Smooth muscle cell (in vitro differentiated cells): ENCODE results near the gene TULP4. TPM values are rescaled to one million over a fixed set of nuclear protein-coding genes. Genes with fewer than 3 reads are reported as not detected.
"Not testable (repeated sequence)": the region's sequence is repeated elsewhere in the genome, so short reads cannot be mapped to it uniquely, and the experiment has no call there.

Source experiments
- DNase-seq: peaks from one replicate; lab custom pipeline; 2025; ENCODE audit not compliant: unreplicated experiment; lab: John Stamatoyannopoulos, UW
- H2AFZ ChIP-seq: fragments of 200-600 bp; sonication (generic); 2 replicates; pipeline ENCODE4 v1.6.0; 2016; ENCODE audit warnings: antibody characterized with exemption, low read depth, mild to moderate bottlenecking
- H3F3A ChIP-seq: fragments of 200-600 bp; sonication (generic); 2 replicates; pipeline ENCODE4 v1.6.0; 2017; ENCODE audit warnings: antibody characterized with exemption, low read depth
- H3K27ac ChIP-seq: fragments of 200-600 bp; sonication (generic); 2 replicates; pipeline ENCODE4 v1.5.1; 2016; ENCODE audit warnings: low read depth, mild to moderate bottlenecking
- H3K27me3 ChIP-seq: fragments of 200-600 bp; sonication (generic); 2 replicates; pipeline ENCODE4 v1.6.1; 2016; ENCODE audit warnings: low read depth, mild to moderate bottlenecking
- H3K36me3 ChIP-seq: fragments of 200-600 bp; sonication (generic); 2 replicates; pipeline ENCODE4 v1.5.1; 2016; ENCODE audit warnings: low read depth
- H3K4me1 ChIP-seq: fragments of 200-600 bp; sonication (generic); 2 replicates; pipeline ENCODE4 v1.5.1; 2016; ENCODE audit warnings: low read depth
- H3K4me2 ChIP-seq: fragments of 200-600 bp; sonication (generic); 2 replicates; pipeline ENCODE4 v1.6.0; 2016; ENCODE audit warnings: mild to moderate bottlenecking
- H3K4me3 ChIP-seq: fragments of 200-600 bp; sonication (generic); 2 replicates; pipeline ENCODE4 v1.5.1; 2016; ENCODE audit warnings: mild to moderate bottlenecking
- H3K79me2 ChIP-seq: fragments of 200-600 bp; sonication (generic); 2 replicates; pipeline ENCODE4 v1.6.0; 2016; ENCODE audit warnings: low read depth, mild to moderate bottlenecking
- H3K9ac ChIP-seq: fragments of 200-600 bp; sonication (generic); 2 replicates; pipeline ENCODE4 v1.6.0; 2016; ENCODE audit warnings: low read depth
- H3K9me3 ChIP-seq: fragments of 200-600 bp; sonication (generic); replicated peaks from 2 replicates; pipeline ENCODE4 v1.5.1; 2016; ENCODE audit warnings: low read depth
- H4K20me1 ChIP-seq: fragments of 200-600 bp; sonication (generic); 2 replicates; pipeline ENCODE4 v1.6.0; 2016; ENCODE audit warnings: low read depth
- CTCF ChIP-seq: fragments of 200-600 bp; sonication (generic); IDR thresholded peaks from 2 replicates; pipeline ENCODE4 v1.5.1; 2017; ENCODE audit warnings: borderline replicate concordance, mild to moderate bottlenecking, antibody characterized with exemption; ENCODE audit not compliant: insufficient read depth, poor library complexity, severe bottlenecking
- WGBS: methylation state at CpG from one replicate; pipeline ENCODE4 v1.1.7; 2016; ENCODE audit warnings: low lambda C conversion rate; 5-methylcytosine and 5-hydroxymethylcytosine counted together
- polyA plus RNA-seq: library from polyadenylated mRNA; unstranded; fragments of >200 nt; fragmentation: Nextera tagmentation; extraction: Ambion mirVana; gene quantifications from 2 replicates; pipeline ENCODE4 v1.2.1, GENCODE V29; 2016
- total RNA-seq: library from RNA; depleted of rRNA; stranded (reverse); fragments of >200 nt; gene quantifications from 2 replicates; pipeline ENCODE4 v1.2.3, GENCODE V29; 2014

The TULP4 gene
- total and polyA plus RNA-seq, 2 experiments from 2014 or later, result 16.1 to 85.0 TPM

- WGBS, result 97% methylated on average over 2 of the region's 2 CpGs
- Histone ChIP-seq H4K20me1 (no peaks in the 10 kb centered on the region), H3K79me2 (peaks cover 35% of the 10 kb centered on the region), H3F3A (no peaks in the 10 kb centered on the region), H2AFZ (no peak overlapping the region), H3K4me3 (no peak overlapping the region), H3K4me1 (no peaks in the 10 kb centered on the region), H3K4me2 (no peak overlapping the region), H3K36me3 (no peaks in the 10 kb centered on the region), H3K9ac (no peak overlapping the region), H3K9me3 (no peaks in the 10 kb centered on the region), H3K27ac (no peak overlapping the region), H3K27me3 (no peaks in the 10 kb centered on the region)
- no peak for DNase-seq
- no peak for TF ChIP-seq CTCF
Observed at GRCh38 chr6:158347335-158347734, 35.1 kb downstream of the TULP4 start.

GRCh38 chr6:158348737-158349504, 36.7 kb downstream of the TULP4 start:
- 95% methylated on average over 39 of the region's 47 CpGs for WGBS
- H3K4me1 ChIP-seq, H4K20me1 ChIP-seq, H3K36me3 ChIP-seq, H2AFZ ChIP-seq, H3K9ac ChIP-seq, H3K4me2 ChIP-seq, H3K27me3 ChIP-seq, DNase-seq, H3K27ac ChIP-seq, H3F3A ChIP-seq, H3K4me3 ChIP-seq, H3K9me3 ChIP-seq: not testable (repeated sequence)
- H3K79me2 ChIP-seq, result peaks cover 43% of the 10 kb centered on the region

GRCh38 chr6:158349505-158350275, 37.4 kb downstream of the TULP4 start:
- H3K9ac ChIP-seq, H3K27ac ChIP-seq, H3F3A ChIP-seq, H3K36me3 ChIP-seq, H3K4me3 ChIP-seq, H3K4me2 ChIP-seq, H3K27me3 ChIP-seq, DNase-seq, H3K4me1 ChIP-seq, H2AFZ ChIP-seq, H3K9me3 ChIP-seq: not testable (repeated sequence)
- Histone ChIP-seq H3K79me2 (peaks cover 50% of the 10 kb centered on the region), H4K20me1 (peaks cover 13% of the 10 kb centered on the region)
- 97% methylated on average over 35 of the region's 54 CpGs for WGBS

- H3K36me3 ChIP-seq, H3K4me1 ChIP-seq, DNase-seq, H2AFZ ChIP-seq, H3K4me3 ChIP-seq, H3K27me3 ChIP-seq, H3K9me3 ChIP-seq, H3K27ac ChIP-seq, H3K4me2 ChIP-seq, H3K9ac ChIP-seq, H3F3A ChIP-seq: not testable (repeated sequence)
- peaks cover 24% of the 10 kb centered on the region for H4K20me1 ChIP-seq
- H3K79me2 ChIP-seq, result peaks cover 54% of the 10 kb centered on the region
- WGBS, result 92% methylated on average over 7 of the region's 7 CpGs
Observed at GRCh38 chr6:158350731-158351130, 38.5 kb downstream of the TULP4 start.
